Left ventricle myocardium superior (tissue), 1 donor: Measurements from ENCODE around the gene F2R. TPM values are rescaled to one million over a fixed set of nuclear protein-coding genes. Genes with fewer than 3 reads are reported as not detected.
A peak's percentile ranks its signal among the peaks of the same experiment; 100 is the strongest.
"Not testable (repeated sequence)": the region's sequence is repeated elsewhere in the genome, so short reads cannot be mapped to it uniquely, and the experiment has no call there.

Experiments used
- ATAC-seq: fragments of 200-7000 bp; cut with Tn5 transposase; one replicate; pipeline ENCODE4 v1.9.1; 2020; ENCODE audit warnings: mild to moderate bottlenecking, moderate library complexity
- DNase-seq: peaks from one replicate; pipeline ENCODE4 v3.0.0-alpha.2; 2020
- intact Hi-C: fragments of 100-400 bp; cut with micrococcal nuclease; formaldehyde crosslinking; loops from one replicate; pipeline ENCODE4 v1.11.0; 2022
- total RNA-seq: library from RNA; stranded (reverse); fragmentation: NEBNext Ultra II Directional; extraction: Animal tissue kit (Norgen Biotek cat#: 25700); gene quantifications from one replicate; pipeline ENCODE4 v1.2.1, GENCODE V29; 2021
- donor health status: DM: no; HTN: yes; CAD: no; lungs with severe emphysema.

The F2R gene
- total RNA-seq, 1 donor from 2014 or later = 7.2 TPM

DNA sequence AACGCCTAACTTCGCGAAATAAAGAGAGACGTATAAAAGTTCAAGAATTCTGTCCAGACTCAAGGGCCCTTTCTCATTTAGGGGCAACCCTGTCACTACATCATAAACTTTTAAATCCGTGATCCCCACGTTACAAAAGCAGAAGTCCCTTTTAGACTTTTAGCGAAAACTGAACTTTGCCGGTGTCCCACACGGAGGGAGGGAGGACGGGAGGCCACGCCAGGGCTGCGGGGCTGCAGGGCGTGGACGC lies 515 bp upstream of the F2R start:
- intact Hi-C loops = no loop called here
- DNase-seq (no peak), ATAC-seq (no peak)

DNA sequence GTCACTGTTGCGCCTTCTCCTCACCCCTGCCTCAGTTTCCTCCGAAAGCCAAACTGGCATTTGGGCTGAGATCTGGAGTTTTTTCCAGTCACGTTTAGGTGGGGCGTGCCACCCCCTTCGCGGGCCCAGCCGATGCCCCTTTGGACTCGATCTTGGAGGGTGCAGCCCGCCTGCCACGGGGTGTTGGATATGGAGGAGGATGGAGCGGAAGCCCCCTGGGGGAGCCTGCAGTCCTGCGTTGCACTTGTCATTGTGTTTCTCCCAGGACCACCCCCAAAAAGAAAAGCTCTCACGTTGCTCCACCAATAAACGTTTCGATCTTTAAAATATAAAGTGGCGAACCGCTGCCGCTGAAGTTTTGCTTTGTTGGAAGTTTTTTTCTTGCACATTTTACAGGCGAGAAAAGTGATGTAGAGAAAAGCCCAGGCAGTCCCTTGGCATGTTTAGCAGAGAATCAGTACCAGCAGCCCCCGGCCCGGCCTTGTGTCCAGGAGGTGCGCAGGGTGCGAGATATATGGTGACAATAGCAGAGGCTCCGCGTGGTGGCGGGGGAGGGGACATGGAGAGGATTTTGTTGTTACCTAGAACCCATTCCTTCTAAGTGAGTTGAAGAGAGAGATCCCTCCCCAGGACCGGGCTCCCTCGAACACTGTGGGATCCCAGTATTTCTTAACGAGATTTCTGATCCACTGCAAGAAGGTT lies 681 bp downstream of the F2R start:
- peak; percentile 11 for ATAC-seq
- intact Hi-C loops = no loop called here

DNA sequence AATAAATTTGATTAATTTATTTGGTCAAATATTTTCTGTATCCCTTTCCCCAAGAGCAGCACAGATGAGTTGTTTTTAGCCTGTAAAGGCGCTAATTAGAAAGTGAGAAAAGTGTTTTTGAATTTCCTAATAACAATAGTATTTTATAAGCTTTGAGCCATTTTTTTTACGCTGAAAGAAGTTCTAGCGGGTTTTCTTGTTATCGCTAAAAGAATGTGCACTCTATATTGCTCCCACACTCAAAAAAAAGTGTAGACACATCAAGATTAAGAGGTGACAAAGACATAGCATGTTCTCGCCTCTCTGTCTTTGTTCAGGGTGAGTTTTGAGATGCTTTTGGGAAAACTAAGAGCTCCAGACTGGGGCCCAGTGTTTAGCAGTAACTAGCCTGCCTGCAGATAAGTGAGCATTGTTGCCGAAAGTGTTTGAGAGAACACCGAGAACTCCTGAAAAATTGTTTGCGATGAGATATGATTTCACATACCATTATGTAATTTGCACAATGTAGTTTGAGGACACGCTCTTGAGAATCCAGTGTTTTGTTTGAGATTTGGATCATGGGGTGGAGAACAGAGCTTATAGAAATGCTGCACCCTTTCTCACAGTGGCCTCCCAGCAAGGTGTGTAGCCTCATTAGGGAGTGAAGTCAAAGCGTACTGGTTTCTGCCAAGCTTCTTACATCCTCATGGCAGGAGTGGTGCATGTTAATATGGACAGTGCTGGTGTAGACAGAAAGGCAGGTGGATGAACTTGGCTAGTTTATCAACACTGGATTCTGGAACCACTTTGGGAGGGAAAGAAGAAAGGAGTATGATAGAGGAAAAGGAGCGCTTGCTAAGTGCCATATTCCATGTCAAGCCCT lies 1.5 kb downstream of the F2R start:
- DNase-seq = no peak
- intact Hi-C loops = no loop called here
- ATAC-seq = no peak

More for the DNA sequence above, 681 bp downstream of the F2R start:
- peak; percentile 52 for DNase-seq

DNA sequence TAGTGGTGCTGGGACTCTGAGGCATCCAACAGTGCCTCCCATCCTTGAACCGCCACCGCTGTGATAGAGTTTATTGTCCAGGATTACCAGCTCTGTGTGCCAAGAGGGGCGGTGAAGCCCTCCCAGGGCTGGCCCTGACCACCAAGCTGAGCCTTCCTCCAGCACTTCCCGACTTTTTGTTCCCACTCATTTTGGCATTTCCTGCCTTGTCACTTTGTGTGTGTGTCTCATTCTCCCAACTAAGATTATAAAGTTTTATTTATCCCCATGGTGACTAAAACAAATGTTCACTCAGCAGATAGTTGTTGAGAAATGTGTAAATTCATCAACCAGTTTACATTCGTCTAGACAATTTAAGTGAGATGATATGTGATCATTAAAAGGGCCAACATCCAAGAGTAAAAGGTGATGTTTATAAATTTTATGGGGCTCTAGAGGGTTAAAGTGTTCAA lies 2.5 kb downstream of the F2R start:
- DNase-seq (no peak), ATAC-seq (no peak)
- intact Hi-C loops = no loop called here

DNA sequence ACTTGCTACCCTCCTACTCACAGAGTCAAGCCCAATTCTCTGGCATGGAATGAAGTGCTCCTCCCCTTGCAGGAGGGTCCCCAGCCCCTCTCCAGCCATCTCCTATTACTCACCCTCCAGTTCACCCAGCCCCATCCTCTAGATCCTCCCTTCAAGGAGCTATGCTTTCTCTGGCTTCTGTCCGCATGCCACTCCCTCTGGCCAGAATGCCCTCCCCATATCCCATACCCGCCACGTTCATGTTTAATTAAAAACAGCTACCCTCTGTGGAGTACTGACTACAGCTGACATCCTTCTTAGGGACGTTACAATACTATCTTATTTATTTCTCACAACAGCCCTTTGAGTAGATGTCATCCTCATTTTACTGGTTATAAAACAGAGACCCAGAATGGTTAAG lies 3.0 kb downstream of the F2R start:
- DNase-seq = no peak
- no peak for ATAC-seq
- intact Hi-C loops = no loop called here

DNA sequence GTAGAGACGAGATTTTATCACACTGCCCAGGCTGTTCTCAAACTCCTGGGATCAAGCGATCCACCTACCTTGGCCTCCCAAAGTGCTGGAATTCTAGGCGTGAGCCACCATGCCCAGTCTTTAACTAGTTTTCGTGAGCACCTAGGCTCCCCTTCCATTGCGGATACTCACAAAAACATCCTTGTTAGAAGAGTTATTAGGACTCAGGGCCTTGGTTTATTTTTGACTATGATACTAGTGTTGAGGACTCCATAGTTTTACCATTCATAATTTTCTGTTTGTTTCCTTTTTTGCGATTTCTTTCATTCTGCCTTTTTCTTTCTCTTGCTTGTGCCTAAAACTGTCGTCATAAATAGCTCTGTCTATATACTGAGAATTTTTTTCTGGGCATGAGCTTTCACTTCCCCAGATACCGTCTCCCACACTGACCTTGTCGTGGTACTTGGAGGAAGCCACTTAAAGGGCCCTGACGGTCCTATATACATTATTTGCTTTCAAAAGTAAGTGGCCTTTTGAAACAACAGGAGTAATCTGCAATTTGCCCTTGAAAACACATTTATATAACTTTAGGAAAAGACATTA lies 5.2 kb downstream of the F2R start:
- DNase-seq (no peak), ATAC-seq (no peak)
- intact Hi-C loops = no loop called here

DNA sequence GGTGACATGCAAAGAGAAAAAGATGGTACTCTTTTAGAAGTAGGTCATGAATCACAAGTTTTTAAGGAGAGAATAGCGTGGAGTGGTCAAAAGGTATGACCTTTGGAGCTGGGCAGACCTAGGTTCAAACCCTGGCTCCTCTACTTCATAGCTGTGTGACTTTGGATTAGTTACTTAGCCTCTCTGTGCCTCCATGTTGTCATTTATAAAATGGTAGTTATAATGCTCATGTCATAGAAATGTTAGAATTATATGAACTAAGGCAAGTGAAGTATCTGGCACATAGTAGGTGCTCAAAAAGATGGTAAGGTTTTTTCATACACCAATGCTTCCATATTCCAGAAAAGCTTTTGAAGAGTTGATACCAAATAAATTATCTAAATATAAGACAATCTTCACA lies 7.3 kb downstream of the F2R start:
- no peak for DNase-seq
- intact Hi-C loops = no loop called here
- no peak for ATAC-seq

DNA sequence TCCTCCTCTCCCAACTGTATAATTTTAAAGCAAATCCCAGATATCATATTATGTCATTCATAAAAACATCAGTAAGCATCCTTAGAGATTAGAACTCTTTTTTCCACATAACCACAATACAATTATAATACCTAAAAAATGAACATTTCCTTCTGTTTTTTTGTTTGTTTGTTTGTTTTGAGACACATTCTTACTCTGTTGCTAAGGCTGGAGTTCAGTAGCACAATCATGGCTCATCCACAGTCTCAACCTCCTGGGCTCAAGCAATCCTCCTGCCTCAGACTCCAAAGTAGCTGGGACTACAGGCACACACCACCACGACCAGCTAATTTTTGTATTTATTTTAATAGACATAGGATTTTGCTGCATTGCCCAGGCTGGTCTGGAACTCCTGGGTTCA lies 8.0 kb downstream of the F2R start:
- DNase-seq (no peak), ATAC-seq (no peak)
- intact Hi-C loops = no loop called here

DNA sequence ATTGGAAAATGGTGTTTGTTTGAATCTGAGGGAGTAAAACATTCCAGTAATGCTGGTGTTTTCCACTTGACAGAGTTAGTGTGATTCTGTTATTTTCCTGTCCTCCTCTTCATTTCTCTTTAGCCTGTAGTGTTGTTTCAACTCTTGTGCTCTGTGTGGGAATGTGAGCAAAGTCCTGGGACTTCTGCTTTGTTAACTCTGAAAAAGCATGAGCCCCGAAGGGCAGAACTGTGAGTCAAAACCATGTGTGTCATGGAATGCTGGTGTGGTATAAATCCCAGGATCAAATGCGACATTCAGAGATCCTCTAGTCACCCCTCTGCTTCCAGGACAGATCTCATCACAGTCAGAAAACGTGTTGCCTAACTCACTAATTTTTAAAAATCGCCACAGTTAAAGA lies 8.9 kb downstream of the F2R start:
- intact Hi-C loops = no loop called here
- DNase-seq (no peak), ATAC-seq (no peak)

DNA sequence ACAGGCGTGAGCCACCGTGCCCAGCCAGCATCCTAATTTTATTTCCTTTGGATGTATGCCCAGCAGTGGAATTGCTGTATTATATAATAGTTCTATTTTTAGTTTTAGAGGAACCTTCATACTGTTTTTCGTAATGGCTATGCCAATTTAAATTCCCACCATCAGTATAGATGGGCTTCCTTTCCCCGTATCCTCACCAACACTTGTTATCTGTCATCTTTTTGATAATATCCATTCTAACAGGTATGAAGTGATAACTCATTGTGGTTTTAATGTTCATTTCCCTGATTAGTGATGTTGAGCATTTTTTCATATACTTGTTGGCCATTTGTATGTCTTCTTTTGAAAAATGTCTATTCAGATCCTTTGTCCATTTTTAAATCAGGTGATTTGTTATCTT lies 13.0 kb downstream of the F2R start:
- intact Hi-C loops = no loop called here
- ATAC-seq = no peak
- DNase-seq = no peak

DNA sequence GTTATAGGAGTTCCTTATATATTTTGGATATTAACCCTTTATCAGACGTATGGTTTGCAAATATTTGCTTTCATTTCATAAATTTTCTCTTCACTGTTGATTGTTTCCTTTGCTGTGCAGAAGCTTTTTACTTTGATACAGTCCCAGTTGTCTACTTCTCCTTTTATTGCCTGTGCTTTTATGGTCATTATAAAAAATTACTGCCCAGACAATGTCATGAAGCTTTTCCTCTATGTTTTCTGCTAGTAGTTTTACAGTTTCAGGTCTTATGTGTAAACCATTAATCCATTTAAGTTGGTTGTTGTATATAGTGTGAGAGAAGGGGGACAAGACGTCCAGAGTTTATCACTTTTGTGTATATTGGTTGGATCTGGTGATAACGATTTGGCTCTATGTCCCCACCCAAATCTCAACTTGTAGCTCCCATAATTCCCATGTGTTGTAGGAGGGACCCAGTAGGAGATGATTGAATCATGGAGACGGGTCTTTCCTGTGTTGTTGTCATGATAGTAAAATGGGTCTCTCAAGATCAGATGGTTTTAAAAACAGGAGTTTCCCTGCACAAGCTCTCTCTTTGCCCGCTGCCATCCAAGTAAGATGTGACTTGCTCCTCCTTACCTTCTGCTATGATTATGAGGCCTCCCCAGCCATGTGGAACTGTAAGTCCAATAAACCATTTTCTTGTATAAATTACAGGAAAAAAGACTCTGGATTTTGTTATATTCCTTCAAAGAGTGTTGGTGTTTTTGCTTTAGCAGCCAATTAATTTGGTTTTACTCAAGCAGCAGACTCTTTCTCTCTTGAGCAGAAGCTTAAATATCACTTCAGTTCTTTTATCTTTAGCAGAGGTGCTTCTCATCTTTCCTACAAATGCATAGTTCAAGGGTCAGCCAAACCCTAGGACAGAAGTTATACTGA lies 13.7 kb downstream of the F2R start:
- intact Hi-C loops = no loop called here
- no peak for DNase-seq
- no peak for ATAC-seq

DNA sequence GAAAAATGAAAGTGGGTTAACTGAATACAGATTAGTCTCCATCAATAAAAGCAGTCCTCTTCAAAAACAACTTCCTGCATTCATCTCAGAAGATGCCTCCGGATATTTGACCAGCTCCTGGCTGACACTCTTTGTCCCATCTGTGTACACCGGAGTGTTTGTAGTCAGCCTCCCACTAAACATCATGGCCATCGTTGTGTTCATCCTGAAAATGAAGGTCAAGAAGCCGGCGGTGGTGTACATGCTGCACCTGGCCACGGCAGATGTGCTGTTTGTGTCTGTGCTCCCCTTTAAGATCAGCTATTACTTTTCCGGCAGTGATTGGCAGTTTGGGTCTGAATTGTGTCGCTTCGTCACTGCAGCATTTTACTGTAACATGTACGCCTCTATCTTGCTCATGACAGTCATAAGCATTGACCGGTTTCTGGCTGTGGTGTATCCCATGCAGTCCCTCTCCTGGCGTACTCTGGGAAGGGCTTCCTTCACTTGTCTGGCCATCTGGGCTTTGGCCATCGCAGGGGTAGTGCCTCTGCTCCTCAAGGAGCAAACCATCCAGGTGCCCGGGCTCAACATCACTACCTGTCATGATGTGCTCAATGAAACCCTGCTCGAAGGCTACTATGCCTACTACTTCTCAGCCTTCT lies 16.6 kb downstream of the F2R start:
- no peak for DNase-seq
- no peak for ATAC-seq
- intact Hi-C loops = no loop called here

DNA sequence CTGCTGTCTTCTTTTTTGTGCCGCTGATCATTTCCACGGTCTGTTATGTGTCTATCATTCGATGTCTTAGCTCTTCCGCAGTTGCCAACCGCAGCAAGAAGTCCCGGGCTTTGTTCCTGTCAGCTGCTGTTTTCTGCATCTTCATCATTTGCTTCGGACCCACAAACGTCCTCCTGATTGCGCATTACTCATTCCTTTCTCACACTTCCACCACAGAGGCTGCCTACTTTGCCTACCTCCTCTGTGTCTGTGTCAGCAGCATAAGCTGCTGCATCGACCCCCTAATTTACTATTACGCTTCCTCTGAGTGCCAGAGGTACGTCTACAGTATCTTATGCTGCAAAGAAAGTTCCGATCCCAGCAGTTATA lies 17.1 kb downstream of the F2R start:
- intact Hi-C loops = no loop called here
- no peak for ATAC-seq
- no peak for DNase-seq

DNA sequence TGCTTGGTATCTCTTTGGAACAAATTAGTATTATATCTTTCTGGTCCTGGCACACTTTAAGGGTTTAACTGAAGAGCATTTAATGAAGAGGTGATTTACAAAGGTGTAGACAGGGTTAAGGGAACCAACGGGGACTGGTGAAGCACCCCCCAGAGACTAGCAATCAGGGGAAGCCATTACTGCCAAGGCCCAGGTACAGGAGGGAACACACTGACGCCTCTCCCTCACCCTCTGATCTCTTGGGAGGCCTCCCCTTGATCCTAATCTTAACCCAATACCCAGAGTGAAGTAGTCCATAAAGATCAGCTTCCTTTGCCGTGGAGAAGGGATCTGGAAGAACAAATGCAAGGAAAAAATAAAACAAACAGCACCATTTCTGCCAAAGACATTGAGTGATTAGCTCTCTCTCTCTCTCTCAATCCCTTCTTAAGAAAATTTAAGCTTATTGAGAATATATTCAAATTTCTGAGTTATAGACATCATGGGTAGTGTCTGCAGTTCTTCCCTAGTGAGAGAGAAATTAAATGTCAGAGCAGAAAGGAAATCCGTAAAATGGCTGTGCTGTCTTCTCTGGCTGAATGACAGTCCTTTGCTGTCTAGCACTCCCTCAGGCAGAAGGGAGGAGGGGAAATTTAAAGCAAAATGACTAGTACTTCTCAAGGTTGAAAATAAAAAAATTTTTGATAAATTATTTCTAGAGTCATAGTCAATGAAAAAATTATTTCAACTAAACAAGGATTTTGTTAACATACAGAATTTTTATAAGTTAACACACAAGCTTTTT lies 20.0 kb downstream of the F2R start:
- intact Hi-C loops = no loop called here
- ATAC-seq = no peak
- DNase-seq = no peak

DNA sequence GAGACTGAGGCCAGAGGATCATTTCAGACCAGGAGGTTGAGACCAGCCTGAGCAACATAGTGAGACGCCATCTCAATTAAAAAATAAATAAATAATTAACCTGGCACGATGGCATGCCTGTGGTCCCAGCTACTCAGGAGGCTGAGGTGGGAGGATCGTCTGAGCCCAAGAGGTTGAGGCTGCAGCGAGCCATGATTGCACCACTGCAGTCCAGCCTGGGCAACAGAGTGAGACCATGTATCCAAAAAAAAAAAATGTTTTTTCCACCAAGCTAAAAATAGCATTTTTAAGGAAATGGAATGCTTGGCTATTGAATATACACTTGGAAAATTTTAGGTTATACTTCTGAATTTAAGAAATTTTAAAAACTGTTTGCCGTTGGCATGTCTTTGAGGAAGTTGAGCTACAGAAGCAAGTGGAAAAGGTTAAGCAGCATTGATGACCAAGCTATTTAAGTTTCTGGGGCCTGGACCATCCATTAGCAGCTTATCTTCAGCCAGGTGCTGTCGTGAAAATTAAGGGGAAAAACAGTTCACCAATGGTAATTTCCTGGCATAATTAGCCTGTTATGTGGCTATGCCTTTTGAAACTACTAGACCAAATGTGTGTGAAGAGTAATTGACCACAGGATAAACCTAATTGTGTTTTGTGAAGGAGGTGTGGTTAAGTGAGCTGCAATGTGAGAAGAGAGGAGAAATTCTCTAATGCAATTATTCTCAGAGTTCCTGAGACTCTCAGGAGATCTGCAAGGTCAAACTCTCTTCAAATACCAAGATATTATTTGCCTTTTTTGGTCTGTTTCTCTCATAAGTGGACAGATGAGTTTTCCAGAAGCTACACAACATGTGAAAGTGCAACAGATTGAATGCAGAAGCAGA lies 21.0 kb downstream of the F2R start:
- intact Hi-C loops = no loop called here
- ATAC-seq (peak; percentile 50), DNase-seq (no peak)

DNA sequence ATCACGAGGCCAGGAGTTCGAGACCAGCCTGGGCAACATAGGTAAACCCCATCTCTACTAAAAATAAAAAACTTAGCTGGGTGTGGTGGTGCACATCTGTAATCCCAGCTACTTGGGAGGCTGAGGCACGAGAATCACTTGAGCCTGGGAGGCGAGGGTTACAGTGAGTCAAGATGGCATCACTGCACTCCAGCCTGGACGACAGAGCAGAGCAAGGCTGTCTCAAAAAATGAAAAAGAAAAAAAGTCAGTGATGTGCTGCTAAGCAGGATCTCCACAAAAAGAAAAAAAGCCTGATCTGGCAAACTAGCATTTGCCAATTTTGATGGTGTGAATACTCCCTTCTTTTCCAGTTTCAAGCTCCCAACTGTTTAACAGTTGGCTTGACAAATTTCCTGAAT lies 21.9 kb downstream of the F2R start:
- DNase-seq (no peak), ATAC-seq (no peak)
- intact Hi-C loops = no loop called here

DNA sequence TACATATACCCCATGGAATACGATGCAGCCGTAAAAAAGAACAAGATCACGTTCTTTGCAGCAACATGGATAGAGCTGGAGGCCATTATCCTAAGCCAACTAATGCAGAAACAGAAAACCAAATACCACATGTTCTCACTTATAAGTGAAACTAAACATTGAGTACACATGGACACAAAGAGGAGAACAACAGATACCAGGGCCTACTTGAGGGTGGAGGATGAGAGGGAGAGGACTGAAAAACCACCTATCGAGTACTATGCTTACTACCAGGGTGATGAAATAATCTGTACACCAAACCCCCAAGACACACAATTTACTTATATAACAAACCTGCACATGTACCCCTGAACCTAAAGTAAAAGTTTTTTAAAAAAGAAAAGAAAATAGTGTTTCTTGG lies 25.6 kb downstream of the F2R start:
- intact Hi-C loops, ATAC-seq, DNase-seq: not testable (repeated sequence)

DNA sequence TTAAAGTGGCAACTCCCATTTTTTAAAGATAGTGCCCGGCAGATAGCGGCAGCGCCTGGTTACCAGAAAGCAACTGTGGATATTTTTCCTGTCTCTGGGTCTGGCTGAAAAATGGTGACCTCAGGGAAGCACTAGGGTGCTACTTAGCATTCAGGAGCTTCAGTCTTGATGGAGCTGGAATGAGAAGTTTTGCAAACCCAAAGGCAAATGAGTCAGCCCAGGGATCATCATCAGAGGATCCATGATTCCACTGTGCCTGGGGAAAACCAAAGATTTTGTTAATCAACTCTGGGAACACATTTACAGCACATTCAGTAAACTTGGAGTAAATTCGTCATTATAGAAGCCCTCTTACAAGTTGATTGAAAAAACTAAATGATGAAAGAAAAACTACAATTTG lies 26.7 kb downstream of the F2R start:
- DNase-seq (no peak), ATAC-seq (no peak)
- intact Hi-C loops = no loop called here
